GM19099 (cell line): ENCODE data around the gene KRT82.

Source experiments
- POLR2A ChIP-seq: IDR thresholded peaks from 3 replicates; pipeline ENCODE4 v1.6.1; 2011; ENCODE audit warnings: low read depth; ENCODE audit not compliant: insufficient read length; ENCODE audit errors: extremely low read depth

KRT82 gene

DNA sequence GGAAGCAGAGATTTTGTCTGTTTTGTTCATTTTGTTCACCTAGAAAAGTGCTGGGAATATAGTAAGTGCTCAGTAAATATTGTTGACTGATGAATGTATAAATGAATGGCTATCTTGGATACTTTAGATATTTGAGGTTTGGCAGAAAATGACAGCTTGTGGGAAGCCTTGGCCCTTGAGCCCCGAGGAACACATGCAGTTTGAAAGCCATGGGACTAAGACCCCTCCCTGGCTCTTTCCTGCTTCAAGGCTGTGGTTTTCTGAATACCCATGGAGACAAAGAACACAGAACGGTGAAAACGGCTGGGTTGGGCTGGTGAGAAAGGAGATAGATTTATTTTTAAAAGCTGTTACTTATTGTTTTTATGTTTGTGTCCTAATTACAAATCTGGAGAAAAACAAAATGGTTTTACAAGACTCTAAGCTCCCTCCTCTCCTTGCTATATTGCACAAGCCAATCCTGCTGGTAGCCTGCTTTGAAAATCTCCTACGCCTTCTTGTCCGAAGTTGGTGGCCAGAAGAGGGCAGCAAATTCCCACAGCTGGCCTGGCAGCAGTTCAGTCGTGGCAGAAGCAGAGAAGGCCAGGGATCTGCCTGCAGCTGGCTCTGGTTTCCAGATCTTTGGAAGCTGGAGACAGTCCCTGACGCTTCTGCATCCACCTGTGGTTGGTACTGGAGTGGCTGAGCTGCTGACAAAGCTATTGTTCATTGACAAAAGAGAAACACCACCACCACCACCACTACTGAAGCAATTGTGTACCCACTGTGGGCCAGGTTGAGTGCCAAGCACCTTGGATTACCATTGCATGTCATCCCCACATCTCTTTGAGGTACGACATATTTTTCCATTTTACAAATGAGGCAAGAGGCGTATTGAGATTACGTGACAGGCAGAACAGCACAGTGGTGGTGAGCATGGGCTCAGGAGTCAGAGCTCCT is 33.6 kb downstream of the KRT82 start:
- TF ChIP-seq POLR2A, result no peak

DNA sequence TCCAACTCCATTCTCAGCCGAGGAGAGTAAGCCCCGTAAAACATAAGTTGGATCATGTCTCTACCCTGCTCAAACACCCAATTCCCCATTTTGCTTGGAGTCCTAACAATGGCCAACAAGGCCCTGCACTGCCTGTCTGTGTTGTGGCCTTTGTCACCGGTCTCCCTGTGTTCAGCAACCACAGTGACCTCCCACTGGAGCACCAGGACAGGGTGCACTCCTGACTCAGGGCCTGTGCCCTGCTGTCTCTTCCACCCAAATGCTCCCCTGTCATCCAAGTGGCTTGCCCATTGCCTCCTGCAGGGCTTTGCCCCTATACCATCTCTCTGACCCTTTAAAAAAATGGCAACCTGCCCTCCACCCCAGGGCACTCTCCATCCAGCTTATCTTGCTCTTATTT is 34.4 kb downstream of the KRT82 start:
- TF ChIP-seq POLR2A, result no peak

DNA sequence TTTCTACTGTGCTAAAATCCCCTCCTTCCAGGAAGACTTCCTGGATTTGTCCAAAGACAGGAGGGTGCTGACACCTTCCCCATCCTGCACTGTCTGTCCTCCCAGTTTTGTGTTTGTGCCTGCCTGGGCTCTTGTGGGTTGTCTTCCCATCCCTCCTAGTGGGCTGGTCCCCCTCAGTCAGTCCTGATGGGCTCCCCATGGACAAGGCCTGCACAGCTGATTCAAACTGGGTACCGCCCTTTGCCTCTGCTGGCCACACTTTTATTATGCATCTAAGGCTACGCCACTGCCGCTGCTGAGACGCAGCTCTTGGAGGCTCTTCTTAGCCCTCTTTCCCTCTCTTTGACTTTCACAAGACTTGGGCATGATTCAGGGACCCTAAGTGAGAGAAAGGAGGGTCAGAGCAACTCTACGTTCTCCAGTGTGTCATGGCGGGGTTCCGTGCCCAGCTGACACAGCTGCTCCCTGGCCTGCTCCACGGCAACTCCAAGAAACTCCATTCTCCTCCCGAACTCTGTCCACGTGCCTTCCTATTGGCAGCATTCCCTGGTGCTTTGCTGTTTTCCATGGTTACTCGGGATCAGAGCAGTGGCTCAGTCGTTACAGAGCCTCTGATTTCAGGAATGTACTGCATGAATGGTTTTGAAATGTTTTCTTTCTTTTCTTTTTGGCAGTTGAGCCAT is 35.1 kb downstream of the KRT82 start:
- no peak for TF ChIP-seq POLR2A

DNA sequence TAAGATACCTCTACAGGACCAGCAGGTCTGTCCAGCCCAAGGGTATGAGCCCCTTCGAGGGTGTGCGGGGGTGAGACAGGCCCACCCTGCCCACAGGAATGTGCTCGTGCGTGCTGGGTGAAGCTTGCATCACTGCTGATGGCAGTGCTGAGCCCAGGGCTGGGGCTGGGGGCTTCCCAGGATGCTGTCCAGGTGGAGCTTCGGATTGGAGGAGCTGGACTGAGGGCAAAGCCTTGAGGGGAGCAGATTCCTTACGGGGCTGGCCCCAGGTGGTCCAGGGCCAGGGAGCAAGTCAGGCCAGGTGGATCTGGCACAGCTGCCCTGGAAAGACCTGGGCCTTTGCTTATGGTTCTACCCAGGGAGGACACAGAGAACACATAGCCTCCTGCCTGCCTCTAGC is 36.3 kb downstream of the KRT82 start:
- no peak for TF ChIP-seq POLR2A

DNA sequence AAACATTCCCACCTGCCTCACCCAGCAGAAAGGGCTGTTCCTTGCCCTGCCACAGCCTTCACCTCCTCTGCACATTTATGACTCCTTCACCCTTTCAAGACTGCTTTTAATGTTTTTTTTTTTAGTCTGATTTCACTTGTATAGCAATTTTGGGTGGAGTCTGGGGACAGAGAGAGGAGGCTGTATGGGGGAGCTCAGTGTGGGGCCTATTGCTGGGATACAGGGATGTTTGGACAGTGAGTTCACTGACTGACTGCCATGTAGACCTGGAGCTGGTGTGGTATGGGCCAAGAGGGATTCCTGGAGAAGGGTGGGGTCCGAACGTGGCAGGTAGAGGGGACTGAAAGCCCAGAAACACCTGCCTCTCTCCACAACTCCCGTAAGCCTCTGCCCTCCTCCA is 36.9 kb downstream of the KRT82 start:
- TF ChIP-seq POLR2A, result no peak

DNA sequence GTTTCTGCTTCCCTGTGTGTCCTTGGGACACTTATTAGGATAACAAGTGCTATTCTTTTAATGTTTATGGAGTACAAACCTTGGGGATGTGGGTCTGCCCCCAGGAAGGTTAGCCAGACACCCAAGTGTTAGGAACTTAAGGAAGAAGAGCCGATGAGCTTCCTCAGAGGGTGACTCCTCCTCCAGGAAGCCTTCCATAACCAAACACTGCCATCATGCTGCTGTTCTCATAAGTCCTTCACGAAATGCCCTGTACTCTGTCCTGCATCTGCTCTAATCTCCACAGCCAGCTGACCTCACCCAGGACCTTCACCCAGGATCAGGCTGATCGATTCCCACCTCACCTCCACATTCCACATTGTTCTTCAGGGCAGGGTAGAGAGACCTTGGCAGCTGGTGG is 37.6 kb downstream of the KRT82 start:
- TF ChIP-seq POLR2A, result no peak

DNA sequence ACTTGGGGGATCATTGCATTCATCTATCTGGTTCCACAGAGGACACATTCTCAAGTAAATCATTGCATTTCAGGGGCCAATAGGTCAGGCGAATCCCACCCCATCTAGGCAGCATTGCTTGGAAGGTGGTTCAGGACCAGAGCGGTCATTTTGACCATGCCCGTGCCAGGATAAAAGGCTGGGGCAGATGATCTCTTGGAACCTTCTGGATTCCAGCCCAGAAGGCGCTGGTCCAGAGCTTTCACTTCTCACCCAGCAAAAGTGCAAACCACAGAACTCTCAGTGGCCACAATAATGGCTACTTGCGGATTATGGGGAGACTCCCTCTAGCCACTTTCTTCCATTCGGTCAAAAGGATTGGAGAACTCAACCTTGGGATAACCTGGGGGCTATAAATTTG is 38.3 kb downstream of the KRT82 start:
- TF ChIP-seq POLR2A, result no peak

DNA sequence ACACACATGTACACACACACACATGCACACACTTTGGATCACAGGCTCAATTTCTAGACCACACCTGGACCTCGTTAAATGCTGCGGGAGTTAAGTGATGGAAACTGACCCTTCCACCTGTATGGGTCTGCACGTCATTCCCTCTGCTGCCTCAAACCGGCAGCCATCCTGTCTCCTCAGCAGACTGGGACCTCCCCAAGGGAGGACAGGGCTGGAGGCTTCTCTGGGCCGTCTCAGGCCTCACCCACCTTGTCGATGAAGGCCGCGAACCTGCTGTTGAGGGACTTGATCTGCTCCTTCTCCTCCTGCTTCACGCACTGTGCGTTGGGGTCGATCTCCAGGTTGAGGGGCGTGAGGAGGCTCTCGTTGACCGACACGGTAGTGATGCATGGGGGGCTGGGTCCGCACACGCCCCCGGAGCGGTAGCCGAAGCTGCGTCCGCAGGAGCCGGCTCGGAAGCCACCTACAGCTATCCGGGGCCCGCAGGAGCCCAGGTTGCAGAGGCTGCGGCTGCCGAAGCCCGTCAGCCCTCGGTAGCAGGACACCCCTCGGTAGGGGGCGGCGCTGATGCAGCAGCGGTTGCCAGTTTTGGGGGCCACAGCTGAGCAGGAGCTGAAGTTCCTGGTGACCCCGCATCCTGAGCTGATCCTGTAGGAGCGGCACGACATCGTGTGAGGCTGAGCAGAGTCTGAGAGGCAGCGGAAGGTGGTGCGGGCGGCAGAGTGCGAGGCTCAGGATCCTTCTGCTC is 39.2 kb downstream of the KRT82 start, which contains the start of gene KRT85:
KRT85 (minus strand) TSS at position 744 of the 748 bp plus-strand sequence; CDS start at position 668, 76 bp downstream.
- TF ChIP-seq POLR2A, result no peak

DNA sequence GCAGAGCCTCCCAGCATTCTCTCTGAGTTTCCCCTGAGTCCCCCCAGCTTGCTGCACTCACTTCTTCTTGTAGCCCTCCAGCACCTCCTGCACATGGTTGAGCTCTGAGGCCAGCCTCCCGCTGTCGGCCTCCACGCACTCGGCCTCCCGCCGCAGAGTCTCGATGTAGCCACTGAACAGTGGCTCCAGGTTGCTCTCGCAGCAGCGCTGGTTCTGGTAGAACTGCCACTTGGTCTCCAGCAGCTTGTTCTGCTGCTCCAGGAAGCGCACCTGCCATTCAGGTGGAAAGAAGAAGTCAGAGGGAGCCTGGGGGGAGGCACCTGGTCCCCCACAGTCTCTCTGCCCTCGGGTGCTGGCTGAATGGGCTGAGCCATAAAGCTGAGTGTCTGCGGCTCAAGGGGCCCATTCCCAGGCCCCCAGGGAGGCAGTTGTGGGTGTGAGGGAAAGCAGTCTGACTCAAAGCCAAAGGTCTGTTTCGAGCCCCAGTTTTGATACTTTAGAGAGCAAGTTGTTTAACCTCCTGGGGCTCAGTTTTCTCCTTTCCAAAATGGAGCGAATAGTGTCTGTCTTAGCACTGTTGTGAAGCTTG is 41.1 kb downstream of the KRT82 start:
- no peak for TF ChIP-seq POLR2A

DNA sequence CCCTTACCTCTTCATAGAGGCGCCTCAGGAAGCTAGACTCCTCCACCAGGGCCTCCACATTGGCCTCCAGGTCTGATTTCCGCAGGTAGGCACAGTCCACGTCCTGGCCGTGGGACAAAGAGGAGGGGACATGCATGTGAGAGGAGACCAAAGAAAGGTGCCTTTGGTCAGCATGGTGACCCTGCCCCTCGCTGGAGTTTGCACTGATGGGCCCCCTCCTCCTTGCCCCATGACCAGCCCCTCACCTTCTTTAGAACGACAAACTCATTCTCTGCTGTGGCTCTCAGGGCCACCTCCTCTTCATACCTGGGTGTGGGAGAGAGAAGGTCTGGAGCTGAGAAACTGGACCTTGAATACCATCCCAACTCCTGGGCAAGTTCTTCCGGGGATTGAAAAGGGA is 42.1 kb downstream of the KRT82 start:
- no peak for TF ChIP-seq POLR2A

DNA sequence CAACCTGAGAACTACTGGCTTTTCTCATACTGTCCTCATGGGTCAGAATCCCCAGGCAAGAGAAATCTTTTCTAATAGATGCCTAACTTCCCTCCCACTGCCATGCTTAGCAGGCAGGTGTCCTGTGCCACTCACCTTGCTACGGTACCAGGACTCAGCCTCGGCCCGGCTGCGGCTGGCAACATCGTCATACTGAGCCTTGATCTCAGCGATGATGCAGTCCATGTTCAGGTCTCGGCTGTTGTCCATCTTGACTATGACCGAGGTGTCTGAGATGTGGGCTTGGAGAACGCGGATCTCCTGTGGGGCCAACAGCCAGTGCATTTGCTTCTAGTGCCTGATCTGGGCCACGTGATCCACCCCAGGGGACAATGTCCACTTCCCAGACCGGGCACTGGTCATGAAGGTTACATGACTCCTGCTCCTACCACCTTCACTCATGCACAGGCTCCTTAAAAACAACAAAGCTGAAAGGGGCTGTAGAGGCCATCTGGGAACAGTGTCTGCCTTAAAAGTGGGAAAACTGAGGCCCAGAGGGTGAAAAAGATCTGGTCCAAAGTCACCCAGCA is 42.9 kb downstream of the KRT82 start:
- TF ChIP-seq POLR2A, result no peak

DNA sequence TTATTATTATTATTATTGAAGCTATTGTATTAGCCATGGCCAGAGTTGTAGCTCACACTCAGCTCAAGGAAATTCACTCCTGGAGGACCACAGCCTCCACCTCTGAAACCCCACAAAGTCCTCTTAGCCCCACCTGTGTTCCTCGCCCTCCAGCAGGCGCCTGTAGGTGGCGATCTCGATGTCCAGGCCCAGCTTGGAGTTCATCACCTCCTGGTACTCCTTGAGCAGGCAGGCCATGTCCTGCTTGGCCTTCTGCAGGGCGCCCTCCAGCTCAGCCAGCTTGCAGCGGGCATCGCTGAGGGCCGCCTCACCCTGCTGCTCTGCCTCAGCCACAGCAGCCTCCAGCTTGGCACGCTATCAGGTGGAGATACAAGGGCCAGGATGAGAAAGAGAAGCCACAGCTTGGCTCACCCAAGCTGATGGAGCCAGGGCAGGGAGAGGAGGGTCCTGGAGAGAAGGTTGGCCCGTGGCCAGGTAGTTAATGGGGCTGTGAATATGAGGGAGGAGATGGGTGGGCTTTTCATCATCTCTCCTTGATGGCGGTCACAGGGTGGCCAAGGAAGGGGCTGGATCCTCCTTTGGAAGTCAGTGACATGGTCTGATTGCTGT is 43.9 kb downstream of the KRT82 start:
- TF ChIP-seq POLR2A, result no peak

DNA sequence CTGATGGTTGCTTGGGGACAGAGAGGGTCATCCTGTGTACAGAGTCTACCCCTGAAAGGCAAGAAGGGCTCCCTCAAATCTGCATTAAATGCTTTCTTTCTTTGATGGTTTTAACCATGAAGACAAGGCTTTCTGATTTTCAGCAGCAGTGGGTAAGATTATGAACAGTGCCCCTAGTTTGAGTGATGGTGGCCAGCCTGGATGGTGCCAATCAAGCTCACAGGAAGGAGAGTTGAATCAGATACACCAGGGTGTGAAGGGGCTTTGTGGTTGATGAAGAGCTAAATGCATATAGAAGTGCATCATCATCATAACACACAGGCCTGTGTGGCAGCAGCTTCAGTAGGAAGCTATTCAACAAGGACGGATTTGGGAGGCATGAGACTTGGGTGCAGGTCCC is 44.6 kb downstream of the KRT82 start:
- no peak for TF ChIP-seq POLR2A

DNA sequence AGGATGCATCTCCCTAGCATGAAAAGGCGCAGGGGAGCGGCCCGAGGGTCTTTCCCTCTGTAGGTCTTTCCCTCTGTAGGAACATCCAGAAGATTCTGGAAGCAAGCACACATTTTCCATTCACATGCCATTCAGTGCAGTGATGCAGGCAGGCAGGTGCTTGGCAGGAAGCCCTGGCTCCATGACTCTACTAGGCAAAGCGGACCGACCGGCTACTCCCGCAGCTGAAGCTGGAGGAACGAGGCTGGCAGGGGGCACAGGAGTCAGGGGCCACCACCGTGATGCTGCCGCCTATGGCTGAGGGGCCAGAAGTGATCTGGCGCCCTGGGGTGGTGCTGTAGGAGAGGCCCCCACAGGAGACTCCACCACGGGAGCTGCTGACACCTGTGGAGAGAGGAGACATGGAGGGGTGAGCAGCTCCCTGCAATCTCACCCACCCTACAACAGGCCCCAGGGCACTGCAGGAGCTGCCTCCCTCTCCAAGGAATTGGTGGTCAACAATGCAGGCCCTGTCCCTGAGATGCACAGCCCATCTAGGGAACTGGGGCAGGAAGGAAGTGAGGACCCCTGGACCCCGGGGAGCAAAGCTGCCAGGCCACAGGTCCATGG is 45.4 kb downstream of the KRT82 start:
- no peak for TF ChIP-seq POLR2A
